ENCODE measurements around the gene FOXJ3.

FOXJ3 gene

GRCh38 chr1:42144711-42145388, 190.2 kb downstream of the FOXJ3 start:
- no peak for DNase-seq (ENCODE audit: low read depth in 2 of 2)

GRCh38 chr1:42143896-42144710, 190.9 kb downstream of the FOXJ3 start:
- no peak for DNase-seq (ENCODE audit: low read depth in 2 of 2)

- no peak for DNase-seq (ENCODE audit: low read depth in 2 of 2)
These were observed 191.9 kb downstream of the FOXJ3 start for GRCh38 chr1:42142894-42143675.

GRCh38 chr1:42141978-42142377, 193.1 kb downstream of the FOXJ3 start:
- no peak for DNase-seq (ENCODE audit: low read depth in 2 of 2)

- DNase-seq (ENCODE audit: low read depth in 2 of 2): no peak
These were observed 194.8 kb downstream of the FOXJ3 start for GRCh38 chr1:42140191-42140590.

GRCh38 chr1:42139444-42139843, 195.6 kb downstream of the FOXJ3 start:
- no peak for DNase-seq (ENCODE audit: low read depth in 2 of 2)

GRCh38 chr1:42138586-42138985, 196.4 kb downstream of the FOXJ3 start:
- no peak for DNase-seq (ENCODE audit: low read depth in 2 of 2)

- no peak for DNase-seq (ENCODE audit: low read depth in 2 of 2)
These were observed 197.3 kb downstream of the FOXJ3 start for GRCh38 chr1:42137766-42138165.

GRCh38 chr1:42136466-42136865, 198.6 kb downstream of the FOXJ3 start:
- DNase-seq (ENCODE audit: low read depth in 2 of 2): no peak

GRCh38 chr1:42135426-42135825, 199.6 kb downstream of the FOXJ3 start:
- DNase-seq (ENCODE audit: low read depth in 2 of 2): no peak

- DNase-seq (ENCODE audit: low read depth in 2 of 2): no peak
These were observed 201.1 kb downstream of the FOXJ3 start for GRCh38 chr1:42133809-42134526.

GRCh38 chr1:42133390-42133789, 201.6 kb downstream of the FOXJ3 start:
- DNase-seq (ENCODE audit: low read depth in 2 of 2): no peak

GRCh38 chr1:42130061-42130660, 204.9 kb downstream of the FOXJ3 start:
- no peak for DNase-seq (ENCODE audit: low read depth in 2 of 2)

- DNase-seq (ENCODE audit: low read depth in 2 of 2): no peak
These were observed 206.1 kb downstream of the FOXJ3 start for GRCh38 chr1:42128964-42129363.

- DNase-seq (ENCODE audit: low read depth in 2 of 2): no peak
These were observed 206.5 kb downstream of the FOXJ3 start for GRCh38 chr1:42128499-42128898.

- no peak for DNase-seq (ENCODE audit: low read depth in 2 of 2)
These were observed 207.3 kb downstream of the FOXJ3 start for GRCh38 chr1:42127767-42128166.
